Thoracic aorta (tissue), 2 donors: ENCODE data around the gene RCC2. TPM values are rescaled to one million over a fixed set of nuclear protein-coding genes. Genes with fewer than 3 reads are reported as not detected.
"Not testable (repeated sequence)": the region's sequence is repeated elsewhere in the genome, so short reads cannot be mapped to it uniquely, and the experiment has no call there.

Source experiments
- ATAC-seq: fragments of 150-250 bp; one replicate; pipeline ENCODE4 v1.8.0; 2017; ENCODE audit warnings: low read depth; ENCODE audit not compliant: insufficient number of reproducible peaks, low FRiP score
- DNase-seq: peaks from one replicate; pipeline ENCODE4 v3.0.0-alpha.2; 2020; ENCODE audit warnings: low spot score
- H3K27ac ChIP-seq, 2 donors: fragments of 200-600 bp; sonication (generic); 1 replicate in 1 of 2; 2 replicates in 1 of 2; pipeline ENCODE4 v1.5.1; 2016; ENCODE audit warnings: mild to moderate bottlenecking in 2 of 2, moderate library complexity in 2 of 2
- H3K27me3 ChIP-seq: fragments of 200-600 bp; sonication (generic); replicated peaks from 2 replicates; pipeline ENCODE4 v1.6.0; 2016; ENCODE audit warnings: mild to moderate bottlenecking; ENCODE audit not compliant: insufficient read depth
- H3K36me3 ChIP-seq: fragments of 200-600 bp; sonication (generic); one replicate; pipeline ENCODE4 v1.5.1; 2016
- H3K4me1 ChIP-seq, 2 donors: fragments of 200-600 bp; sonication (generic); 1 replicate in 1 of 2; 2 replicates in 1 of 2; pipeline versions ENCODE4 v1.5.1 to v1.6.0; 2016; ENCODE audit warnings: low read depth in 2 of 2, mild to moderate bottlenecking in 1 of 2; ENCODE audit not compliant: control insufficient read depth in 1 of 2
- H3K4me3 ChIP-seq: fragments of 200-600 bp; sonication (generic); 2 replicates; pipeline ENCODE4 v1.5.1; 2016; ENCODE audit warnings: mild to moderate bottlenecking
- H3K9me3 ChIP-seq: fragments of 200-600 bp; sonication (generic); 2 replicates; pipeline ENCODE4 v1.5.1; 2016
- CTCF ChIP-seq: fragments of 200-600 bp; sonication (generic); IDR thresholded peaks from one replicate; pipeline ENCODE4 v1.5.1; 2019; ENCODE audit warnings: antibody characterized with exemption
- total RNA-seq, 2 donors: library from RNA; depleted of rRNA; stranded (reverse); fragments of >200 nt; gene quantifications; one replicate each; pipeline versions ENCODE4 v1.1.0 to v1.2.3, GENCODE V29; 2016

The RCC2 gene
- total RNA-seq, 2 donors from 2014 or later: 18.4 to 27.7 TPM

- Histone ChIP-seq H3K4me3 (peak overlapping the region; percentile 28), H3K36me3 (peaks cover 27% of the 10 kb centered on the region)
- TF ChIP-seq CTCF: peak; percentile 99
Measured at GRCh38 chr1:17419626-17420328, 19.7 kb downstream of the RCC2 start.

GRCh38 chr1:17416389-17416788 lies 23.1 kb downstream of the RCC2 start:
- Histone ChIP-seq H3K36me3 (peaks cover 24% of the 10 kb centered on the region), H3K27ac (no peak overlapping the region), H3K4me1 (no peaks in the 10 kb centered on the region), H3K9me3 (no peaks in the 10 kb centered on the region), H3K4me3 (no peak overlapping the region), H3K27me3 (no peaks in the 10 kb centered on the region)
- DNase-seq (no peak), ATAC-seq (no peak)
- TF ChIP-seq CTCF: no peak

More at GRCh38 chr1:17419626-17420328, 19.7 kb downstream of the RCC2 start:
- Histone ChIP-seq H3K9me3 (no peaks in the 10 kb centered on the region), H3K27ac (no peak overlapping the region), H3K4me1 (no peaks in the 10 kb centered on the region), H3K27me3 (no peaks in the 10 kb centered on the region)
- ATAC-seq (peak; percentile 63), DNase-seq (no peak)

GRCh38 chr1:17414022-17414421 lies 25.5 kb downstream of the RCC2 start:
- Histone ChIP-seq H3K4me1 (no peaks in the 10 kb centered on the region), H3K9me3 (no peaks in the 10 kb centered on the region), H3K36me3 (peaks cover 42% of the 10 kb centered on the region), H3K27me3 (no peaks in the 10 kb centered on the region), H3K4me3 (no peak overlapping the region), H3K27ac (no peak overlapping the region)
- no peak for DNase-seq
- ATAC-seq: no peak
- no peak for TF ChIP-seq CTCF

GRCh38 chr1:17412093-17412870 lies 27.2 kb downstream of the RCC2 start:
- ATAC-seq: no peak
- Histone ChIP-seq H3K4me3 (no peak overlapping the region), H3K27ac (no peak overlapping the region), H3K36me3 (peaks cover 48% of the 10 kb centered on the region), H3K9me3 (no peaks in the 10 kb centered on the region), H3K4me1 (no peaks in the 10 kb centered on the region), H3K27me3 (no peaks in the 10 kb centered on the region)
- DNase-seq: no peak
- TF ChIP-seq CTCF: no peak

GRCh38 chr1:17409391-17409811 lies 30.1 kb downstream of the RCC2 start:
- no peak for DNase-seq
- peaks cover 39% of the 10 kb centered on the region for H3K36me3 ChIP-seq
- H3K4me1 ChIP-seq: no peaks in the 10 kb centered on the region
- no peak for ATAC-seq
- H3K9me3 ChIP-seq: no peaks in the 10 kb centered on the region
- H3K27ac ChIP-seq: no peak overlapping the region
- TF ChIP-seq CTCF: no peak
- H3K27me3 ChIP-seq: no peaks in the 10 kb centered on the region
- no peak overlapping the region for H3K4me3 ChIP-seq

- not testable (repeated sequence) for H3K9me3 ChIP-seq, H3K27me3 ChIP-seq, DNase-seq, H3K4me3 ChIP-seq, H3K4me1 ChIP-seq, ATAC-seq, H3K27ac ChIP-seq
- H3K36me3 ChIP-seq: peaks cover 29% of the 10 kb centered on the region
Measured at GRCh38 chr1:17407786-17408514, 31.5 kb downstream of the RCC2 start.

- not testable (repeated sequence) for H3K4me1 ChIP-seq, H3K4me3 ChIP-seq, H3K27ac ChIP-seq, DNase-seq, H3K27me3 ChIP-seq, ATAC-seq, H3K9me3 ChIP-seq
- peaks cover 23% of the 10 kb centered on the region for H3K36me3 ChIP-seq
Measured at GRCh38 chr1:17406760-17407475, 32.6 kb downstream of the RCC2 start.
